ENCODE data around the gene ZNF507. TPM values are rescaled to one million over a fixed set of nuclear protein-coding genes. Genes with fewer than 3 reads are reported as not detected.

The ZNF507 gene
- total and polyA plus RNA-seq, 9 of the 15 experiments (the other 6 are each of a cell fraction or from before 2014, with no cell fraction given) = 2.9 to 25.0 (median 10.4) TPM

GRCh38 chr19:32407004-32407992 lies 61.9 kb downstream of the ZNF507 start (continued):
- no peak for TF ChIP-seq NR4A1 (CRISPR knock-in tag; IDR thresholded peaks at IDR 0.05)
- TF ChIP-seq NR4A1 (tag; IDR thresholded peaks at IDR 0.05) = no peak
- TF ChIP-seq, protein P1, sequence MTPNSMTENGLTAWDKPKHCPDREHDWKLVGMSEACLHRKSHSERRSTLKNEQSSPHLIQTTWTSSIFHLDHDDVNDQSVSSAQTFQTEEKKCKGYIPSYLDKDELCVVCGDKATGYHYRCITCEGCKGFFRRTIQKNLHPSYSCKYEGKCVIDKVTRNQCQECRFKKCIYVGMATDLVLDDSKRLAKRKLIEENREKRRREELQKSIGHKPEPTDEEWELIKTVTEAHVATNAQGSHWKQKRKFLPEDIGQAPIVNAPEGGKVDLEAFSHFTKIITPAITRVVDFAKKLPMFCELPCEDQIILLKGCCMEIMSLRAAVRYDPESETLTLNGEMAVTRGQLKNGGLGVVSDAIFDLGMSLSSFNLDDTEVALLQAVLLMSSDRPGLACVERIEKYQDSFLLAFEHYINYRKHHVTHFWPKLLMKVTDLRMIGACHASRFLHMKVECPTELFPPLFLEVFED (CRISPR knock-in tag; conservative IDR thresholded peaks at IDR 0.05) = no peak
- TF ChIP-seq, protein P2, sequence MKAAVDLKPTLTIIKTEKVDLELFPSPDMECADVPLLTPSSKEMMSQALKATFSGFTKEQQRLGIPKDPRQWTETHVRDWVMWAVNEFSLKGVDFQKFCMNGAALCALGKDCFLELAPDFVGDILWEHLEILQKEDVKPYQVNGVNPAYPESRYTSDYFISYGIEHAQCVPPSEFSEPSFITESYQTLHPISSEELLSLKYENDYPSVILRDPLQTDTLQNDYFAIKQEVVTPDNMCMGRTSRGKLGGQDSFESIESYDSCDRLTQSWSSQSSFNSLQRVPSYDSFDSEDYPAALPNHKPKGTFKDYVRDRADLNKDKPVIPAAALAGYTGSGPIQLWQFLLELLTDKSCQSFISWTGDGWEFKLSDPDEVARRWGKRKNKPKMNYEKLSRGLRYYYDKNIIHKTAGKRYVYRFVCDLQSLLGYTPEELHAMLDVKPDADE (conservative IDR thresholded peaks at IDR 0.05; ENCODE audit: control insufficient read depth, low read depth, low read length) = no peak
- TF ChIP-seq PTTG1 (tag; IDR thresholded peaks at IDR 0.05; ENCODE audit: low read depth) = no peak
- TF ChIP-seq MAFF (IDR thresholded peaks at IDR 0.05; ENCODE audit: low read length) = no peak
- no peak for TF ChIP-seq ADNP (tag; IDR thresholded peaks at IDR 0.05)
- TF ChIP-seq HNRNPL (IDR thresholded peaks at IDR 0.05; ENCODE audit: low read depth, low read length) = no peak
- TF ChIP-seq EZH2 (IDR thresholded peaks at IDR 0.05; ENCODE audit: borderline replicate concordance, low read depth, low read length) = no peak
- TF ChIP-seq JUND (IDR thresholded peaks at IDR 0.05; ENCODE audit: borderline replicate concordance, low read depth, low read length) = 0 out of 2 replicates have a peak, but pooled peaks have one; percentile 13
- TF ChIP-seq JUND (tag; IDR thresholded peaks at IDR 0.05; ENCODE audit: borderline replicate concordance, low read depth, low read length) = no peak; the same call in 2 of the 3 replicates
- no peak for TF ChIP-seq ATF7 (IDR thresholded peaks at IDR 0.05)
- no peak for TF ChIP-seq HMG20A (CRISPR knock-in tag; conservative IDR thresholded peaks at IDR 0.05)
- no peak for TF ChIP-seq ERF (CRISPR knock-in tag; IDR thresholded peaks at IDR 0.05)
- TF ChIP-seq MED1 (CRISPR knock-in tag; IDR thresholded peaks at IDR 0.05; ENCODE audit: borderline replicate concordance) = no peak
- TF ChIP-seq NFE2 (IDR thresholded peaks at IDR 0.05; ENCODE audit: low read depth) = peak; percentile 72
- no peak for TF ChIP-seq ATF1 (CRISPR knock-in tag; IDR thresholded peaks at IDR 0.05)
- TF ChIP-seq ATF1 (tag; IDR thresholded peaks at IDR 0.05) = no peak
- TF ChIP-seq RBM39 (optimal IDR thresholded peaks at IDR 0.05; ENCODE audit: low read depth, low read length) = no peak
- no peak for TF ChIP-seq NFE2L1 (tag; IDR thresholded peaks at IDR 0.05; ENCODE audit: borderline replicate concordance, low read depth)
- TF ChIP-seq IRF1 (CRISPR knock-in tag; IDR thresholded peaks at IDR 0.05; ENCODE audit: borderline replicate concordance) = no peak
- TF ChIP-seq DPF2 (IDR thresholded peaks at IDR 0.05) = no peak
- TF ChIP-seq NFXL1 (CRISPR knock-in tag; IDR thresholded peaks at IDR 0.05) = no peak
- TF ChIP-seq TARDBP (IDR thresholded peaks at IDR 0.05) = no peak
- no peak for TF ChIP-seq ZNF3 (CRISPR knock-in tag; IDR thresholded peaks at IDR 0.05)
- TF ChIP-seq SLC30A9 (CRISPR knock-in tag; IDR thresholded peaks at IDR 0.05) = no peak
- TF ChIP-seq SMARCA5 (IDR thresholded peaks at IDR 0.05) = 0 out of 2 replicates have a peak, but pooled peaks have one; percentile 40
- no peak for TF ChIP-seq OTX1 (CRISPR knock-in tag; IDR thresholded peaks at IDR 0.05)
